Measurements from ENCODE around the gene PHLPP1.

PHLPP1 gene

GRCh38 chr18:62771494-62772270 is 56.3 kb downstream of the PHLPP1 start:
- no peak for DNase-seq (ENCODE audit: low read depth in 1 of 2, low spot score in 1 of 2)

- no peak for DNase-seq (ENCODE audit: low read depth in 1 of 2, low spot score in 1 of 2)
These were observed 57.7 kb downstream of the PHLPP1 start for GRCh38 chr18:62772860-62773584.

GRCh38 chr18:62773691-62774090 is 58.4 kb downstream of the PHLPP1 start:
- DNase-seq (ENCODE audit: low read depth in 1 of 2, low spot score in 1 of 2): no peak

- DNase-seq (ENCODE audit: low read depth in 1 of 2, low spot score in 1 of 2): no peak
These were observed 60.8 kb downstream of the PHLPP1 start for GRCh38 chr18:62776024-62776570.

GRCh38 chr18:62777814-62778213 is 62.5 kb downstream of the PHLPP1 start:
- DNase-seq (ENCODE audit: low read depth in 1 of 2, low spot score in 1 of 2): no peak

- no peak for DNase-seq (ENCODE audit: low read depth in 1 of 2, low spot score in 1 of 2)
These were observed 63.9 kb downstream of the PHLPP1 start for GRCh38 chr18:62778976-62779869.

GRCh38 chr18:62781262-62781661 is 65.9 kb downstream of the PHLPP1 start:
- DNase-seq (ENCODE audit: low read depth in 1 of 2, low spot score in 1 of 2): no peak

GRCh38 chr18:62781893-62782292 is 66.6 kb downstream of the PHLPP1 start:
- DNase-seq (ENCODE audit: low read depth in 1 of 2, low spot score in 1 of 2): no peak

- DNase-seq (ENCODE audit: low read depth in 1 of 2, low spot score in 1 of 2): no peak
These were observed 69.1 kb downstream of the PHLPP1 start for GRCh38 chr18:62784338-62784965.

GRCh38 chr18:62784966-62785413 is 69.6 kb downstream of the PHLPP1 start:
- DNase-seq (ENCODE audit: low read depth in 1 of 2, low spot score in 1 of 2): no peak

GRCh38 chr18:62786689-62787088 is 71.3 kb downstream of the PHLPP1 start:
- DNase-seq (ENCODE audit: low read depth in 1 of 2, low spot score in 1 of 2): no peak

GRCh38 chr18:62788111-62788510 is 72.8 kb downstream of the PHLPP1 start:
- DNase-seq (ENCODE audit: low read depth in 1 of 2, low spot score in 1 of 2): no peak

- no peak for DNase-seq (ENCODE audit: low read depth in 1 of 2, low spot score in 1 of 2)
These were observed 73.5 kb downstream of the PHLPP1 start for GRCh38 chr18:62788876-62789275.

GRCh38 chr18:62790871-62791772 is 75.8 kb downstream of the PHLPP1 start:
- DNase-seq (ENCODE audit: low read depth in 1 of 2, low spot score in 1 of 2): no peak

- DNase-seq (ENCODE audit: low read depth in 1 of 2, low spot score in 1 of 2): no peak
These were observed 76.7 kb downstream of the PHLPP1 start for GRCh38 chr18:62792016-62792415.

GRCh38 chr18:62795813-62796212 is 80.5 kb downstream of the PHLPP1 start:
- no peak for DNase-seq (ENCODE audit: low read depth in 1 of 2, low spot score in 1 of 2)

- no peak for DNase-seq (ENCODE audit: low read depth in 1 of 2, low spot score in 1 of 2)
These were observed 80.9 kb downstream of the PHLPP1 start for GRCh38 chr18:62796216-62796621.

GRCh38 chr18:62797329-62797728 is 82.0 kb downstream of the PHLPP1 start:
- no peak for DNase-seq (ENCODE audit: low read depth in 1 of 2, low spot score in 1 of 2)

GRCh38 chr18:62799977-62800376 is 84.6 kb downstream of the PHLPP1 start:
- no peak for DNase-seq (ENCODE audit: low read depth in 1 of 2, low spot score in 1 of 2)

GRCh38 chr18:62802523-62802922 is 87.2 kb downstream of the PHLPP1 start:
- no peak for DNase-seq (ENCODE audit: low read depth in 1 of 2, low spot score in 1 of 2)

All from stimulated activated CD4-positive, alpha-beta T cell treated with anti-CD3 and anti-CD28 coated beads, Interleukin-15, amount 100 ng/mL, for 1 hour (primary cell).